ENCODE measurements around the gene VPS51. TPM values are rescaled to one million over a fixed set of nuclear protein-coding genes. Genes with fewer than 3 reads are reported as not detected.

The VPS51 gene
- total and polyA plus RNA-seq, 2 of the 13 experiments (the other 11 are each of a cell fraction or from before 2014, with no cell fraction given): 76.3 to 90.6 TPM

- TF ChIP-seq ZSCAN30 (CRISPR knock-in tag; IDR thresholded peaks at IDR 0.05) (no peak), PRMT3 (CRISPR knock-in tag; IDR thresholded peaks at IDR 0.05; ENCODE audit: borderline replicate concordance, low read depth) (no peak), MAF1 (CRISPR knock-in tag; IDR thresholded peaks at IDR 0.05; ENCODE audit: borderline replicate concordance) (no peak), FLYWCH1 (CRISPR knock-in tag; IDR thresholded peaks at IDR 0.05) (no peak), ZBTB20 (CRISPR knock-in tag; IDR thresholded peaks at IDR 0.05; ENCODE audit: borderline replicate concordance, low read depth) (no peak), ISX (CRISPR knock-in tag; conservative IDR thresholded peaks at IDR 0.05) (no peak), GPN1 (CRISPR knock-in tag; IDR thresholded peaks at IDR 0.05; ENCODE audit: borderline replicate concordance) (no peak), GATAD2A (CRISPR knock-in tag; IDR thresholded peaks at IDR 0.05) (no peak), TCF12 (IDR thresholded peaks at IDR 0.05) (no peak), TCF12 (CRISPR knock-in tag; IDR thresholded peaks at IDR 0.05) (no peak), HNRNPK (IDR thresholded peaks at IDR 0.05; ENCODE audit: low read depth, low read length, poor library complexity, severe bottlenecking) (no peak), ZNF251 (CRISPR knock-in tag; IDR thresholded peaks at IDR 0.05) (no peak), ZNF337 (CRISPR knock-in tag; IDR thresholded peaks at IDR 0.05; ENCODE audit: borderline replicate concordance, low read depth) (no peak), ESRRA (CRISPR knock-in tag; IDR thresholded peaks at IDR 0.05; ENCODE audit: low read depth) (no peak; the same call in 1 of the 2 replicates), ZBTB25 (CRISPR knock-in tag; IDR thresholded peaks at IDR 0.05) (no peak), ZNF510 (CRISPR knock-in tag; IDR thresholded peaks at IDR 0.05; ENCODE audit: low read depth) (no peak), CBFB (CRISPR knock-in tag; IDR thresholded peaks at IDR 0.05) (no peak), PHF20 (CRISPR knock-in tag; IDR thresholded peaks at IDR 0.05) (peak; percentile 36; the same call in 1 of the 2 replicates), TOPORS (CRISPR knock-in tag; IDR thresholded peaks at IDR 0.05) (no peak), ZNF557 (CRISPR knock-in tag; IDR thresholded peaks at IDR 0.05) (no peak), ZNF572 (CRISPR knock-in tag; IDR thresholded peaks at IDR 0.05) (no peak), MXD3 (CRISPR knock-in tag; IDR thresholded peaks at IDR 0.05) (no peak; the same call in 1 of the 2 replicates), ADNP (CRISPR knock-in tag; IDR thresholded peaks at IDR 0.05) (no peak), ATF2 (CRISPR knock-in tag; IDR thresholded peaks at IDR 0.05) (no peak), ZNF33A (CRISPR knock-in tag; IDR thresholded peaks at IDR 0.05; ENCODE audit: borderline replicate concordance) (no peak), BHLHE40 (IDR thresholded peaks at IDR 0.05; ENCODE audit: low read length) (no peak), RCOR2 (CRISPR knock-in tag; IDR thresholded peaks at IDR 0.05) (no peak), AHR (CRISPR knock-in tag; IDR thresholded peaks at IDR 0.05) (no peak), NFIC (IDR thresholded peaks at IDR 0.05; ENCODE audit: low read length) (no peak), ATF3 (CRISPR knock-in tag; IDR thresholded peaks at IDR 0.05) (0 out of 2 replicates have a peak, but pooled peaks have one; percentile 39), TP53 (CRISPR knock-in tag; conservative IDR thresholded peaks at IDR 0.05) (no peak)
Observed at GRCh38 chr11:65134952-65135632, 39.1 kb downstream of the VPS51 start (continued).
